Fibroblast of pulmonary artery (primary cell): Measurements from ENCODE around the gene ZNF627.

Experiments used
- DNase-seq: peaks from one replicate; pipeline ENCODE4 v3.0.0-alpha.2; 2010; ENCODE audit warnings: low read depth
- H3K4me3 ChIP-seq: replicated peaks from 2 replicates; pipeline ENCODE4 v1.5.1; 2011; ENCODE audit warnings: low read depth, mild to moderate bottlenecking, control low read depth, low read length, moderate library complexity
- TF ChIP-seq, protein P1 (sequence below): IDR thresholded peaks from 2 replicates; pipeline ENCODE4 v1.5.1; 2011; ENCODE audit warnings: mild to moderate bottlenecking, control low read depth, low read length, inconsistent platforms; ENCODE audit errors: missing control alignments

ZNF627 gene

DNA sequence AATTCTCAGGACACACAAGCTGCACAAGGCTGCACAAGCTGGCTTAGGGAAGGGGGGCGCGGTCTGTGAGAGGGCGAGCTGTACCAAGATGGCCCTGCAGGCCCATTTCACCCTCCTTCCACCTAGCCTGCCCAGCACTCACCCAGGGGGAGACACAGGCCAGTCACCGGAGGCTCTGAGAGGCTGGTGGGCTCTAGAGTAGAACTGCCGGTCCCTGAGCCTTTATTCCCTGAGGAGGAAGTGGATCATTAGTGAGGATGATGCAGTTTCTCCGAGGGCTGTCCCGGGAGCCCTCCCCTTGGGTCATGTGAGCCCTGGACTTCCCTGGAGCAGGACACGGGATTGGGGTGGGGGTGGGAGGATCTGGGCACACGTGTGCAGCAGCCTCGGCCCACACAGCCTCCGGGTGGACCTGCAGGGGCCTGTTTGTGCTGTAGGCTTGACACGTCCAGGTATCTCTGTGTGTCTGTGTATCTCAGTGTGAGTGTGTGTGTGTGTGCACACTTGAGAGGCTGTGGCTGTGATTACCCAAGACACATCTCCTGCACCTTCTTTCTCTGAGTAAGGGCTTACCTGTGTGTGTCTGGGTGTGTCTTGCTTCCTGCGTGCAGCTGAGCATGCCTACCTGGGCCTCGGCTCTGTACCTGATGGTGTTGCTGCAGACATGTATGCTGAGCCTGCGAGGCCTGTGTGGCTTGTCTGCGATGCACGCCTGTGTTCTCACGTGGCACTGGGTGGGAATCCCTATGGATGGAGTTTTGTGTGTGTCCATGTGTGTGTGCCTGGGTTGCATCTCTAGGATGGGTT is 19.6 kb upstream of the ZNF627 start, which contains the start of gene ACP5:
Gene ACP5, minus strand, starts transcription at position 195 of the 807 bp plus-strand sequence. CDS start 328 bp downstream, outside the sequence.
- no peak for DNase-seq
- TF ChIP-seq, protein P1, sequence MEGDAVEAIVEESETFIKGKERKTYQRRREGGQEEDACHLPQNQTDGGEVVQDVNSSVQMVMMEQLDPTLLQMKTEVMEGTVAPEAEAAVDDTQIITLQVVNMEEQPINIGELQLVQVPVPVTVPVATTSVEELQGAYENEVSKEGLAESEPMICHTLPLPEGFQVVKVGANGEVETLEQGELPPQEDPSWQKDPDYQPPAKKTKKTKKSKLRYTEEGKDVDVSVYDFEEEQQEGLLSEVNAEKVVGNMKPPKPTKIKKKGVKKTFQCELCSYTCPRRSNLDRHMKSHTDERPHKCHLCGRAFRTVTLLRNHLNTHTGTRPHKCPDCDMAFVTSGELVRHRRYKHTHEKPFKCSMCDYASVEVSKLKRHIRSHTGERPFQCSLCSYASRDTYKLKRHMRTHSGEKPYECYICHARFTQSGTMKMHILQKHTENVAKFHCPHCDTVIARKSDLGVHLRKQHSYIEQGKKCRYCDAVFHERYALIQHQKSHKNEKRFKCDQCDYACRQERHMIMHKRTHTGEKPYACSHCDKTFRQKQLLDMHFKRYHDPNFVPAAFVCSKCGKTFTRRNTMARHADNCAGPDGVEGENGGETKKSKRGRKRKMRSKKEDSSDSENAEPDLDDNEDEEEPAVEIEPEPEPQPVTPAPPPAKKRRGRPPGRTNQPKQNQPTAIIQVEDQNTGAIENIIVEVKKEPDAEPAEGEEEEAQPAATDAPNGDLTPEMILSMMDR: no peak
- no peak within 1 kb of the TSS for H3K4me3 ChIP-seq

DNA sequence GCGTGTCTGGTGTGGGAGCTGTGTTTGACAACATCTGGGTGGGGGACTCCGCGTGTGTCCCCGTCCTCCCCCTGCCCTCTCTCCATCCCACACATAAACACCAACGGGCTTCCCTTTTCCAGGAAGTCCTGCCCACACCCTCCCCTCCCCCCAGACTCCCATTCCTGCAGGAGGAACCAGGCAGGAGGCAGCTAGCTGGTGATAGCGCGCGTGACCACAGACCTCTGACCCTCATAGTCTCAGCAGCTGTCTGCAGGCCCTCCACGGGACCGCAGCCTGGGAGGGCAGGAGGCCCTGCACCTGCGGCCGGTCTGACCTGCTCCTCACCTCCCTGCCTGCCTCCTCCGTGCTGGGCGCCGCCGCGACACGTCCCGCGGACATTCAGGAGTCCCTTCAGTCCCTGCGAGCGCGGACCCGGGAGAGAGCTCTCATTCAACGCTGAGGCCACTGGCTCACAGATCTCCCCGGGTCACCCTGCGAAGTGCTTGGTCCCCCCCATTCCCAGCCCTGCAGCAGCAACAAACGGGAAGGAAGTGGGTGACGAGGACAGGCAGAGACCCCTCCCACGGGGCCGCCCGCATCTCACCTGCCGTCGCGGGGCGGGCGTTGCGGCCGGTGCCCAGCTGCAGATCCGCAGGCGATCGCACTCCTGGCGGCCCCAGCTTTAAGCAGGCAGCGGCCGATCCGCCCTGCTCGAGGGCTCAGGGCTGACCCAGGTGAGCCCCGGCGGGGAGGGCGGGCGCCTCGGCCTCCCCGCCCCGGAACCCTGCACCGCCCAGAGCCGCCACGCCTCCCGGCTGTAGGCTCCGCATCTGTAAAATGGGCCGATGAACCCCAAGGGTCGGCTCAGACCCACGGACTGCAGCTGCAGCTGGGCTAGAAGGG is 18.8 kb upstream of the ZNF627 start:
- TF ChIP-seq, protein P1: no peak
- H3K4me3 ChIP-seq: no peak overlapping the region
- DNase-seq: no peak

DNA sequence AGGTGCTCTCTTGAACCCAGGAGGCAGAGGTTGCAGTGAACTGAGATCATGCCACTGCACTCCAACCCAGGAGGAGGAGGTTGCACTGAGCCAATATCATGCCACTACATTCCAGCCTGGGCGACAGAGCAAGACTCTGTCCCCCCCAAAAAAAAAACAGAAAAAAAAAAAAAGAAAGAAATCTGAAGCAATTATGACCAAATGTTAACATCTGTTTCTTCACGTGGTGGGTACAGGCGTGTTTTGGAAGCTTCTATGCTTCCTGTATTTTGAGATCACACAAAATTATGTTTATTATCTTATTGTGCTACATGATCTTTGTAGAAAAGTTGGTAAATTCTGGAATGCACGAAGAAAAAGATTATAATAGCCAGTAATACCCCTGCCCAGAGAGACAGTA is 17.2 kb upstream of the ZNF627 start:
- no peak overlapping the region for H3K4me3 ChIP-seq
- no peak for DNase-seq
- TF ChIP-seq, protein P1: no peak

DNA sequence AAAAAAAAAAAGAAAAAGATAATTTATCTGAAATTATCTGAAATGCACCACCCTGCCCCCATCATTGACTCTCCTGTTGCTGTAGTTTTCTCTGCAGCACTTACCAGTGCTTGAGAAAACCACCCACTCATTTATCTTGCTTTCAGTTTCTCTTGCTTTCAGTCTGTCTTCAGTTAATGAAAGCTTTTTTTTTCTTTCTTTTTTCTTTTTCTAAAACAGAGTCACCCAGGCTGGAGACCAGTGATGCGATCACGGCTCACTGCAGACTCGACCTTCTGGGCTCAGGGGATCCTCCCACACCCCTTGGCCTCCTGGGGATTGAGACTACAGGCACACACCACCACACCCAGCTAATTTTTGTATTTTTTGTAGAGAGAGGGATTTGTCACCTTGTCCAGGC is 15.5 kb upstream of the ZNF627 start:
- TF ChIP-seq, protein P1: no peak
- peak; percentile 18 for DNase-seq
- H3K4me3 ChIP-seq: no peak overlapping the region

DNA sequence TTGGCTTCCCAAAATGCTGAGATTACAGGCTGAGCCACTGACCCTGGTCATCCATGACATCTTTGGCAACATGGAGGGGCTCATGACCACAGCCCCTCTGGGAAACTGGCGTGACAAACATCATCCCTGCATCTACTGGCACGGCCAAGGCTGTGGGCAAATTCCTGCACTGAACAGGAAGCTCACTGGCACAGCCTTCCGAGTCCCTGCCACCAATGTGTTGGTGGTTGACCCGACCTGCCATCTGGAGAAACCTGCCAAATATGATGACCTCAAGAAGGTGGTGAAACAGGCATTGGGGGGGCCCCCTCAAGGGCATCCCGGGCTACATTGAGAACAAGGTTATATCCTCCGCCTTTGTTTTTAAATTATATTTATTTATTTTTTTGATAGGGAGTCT is 11.0 kb upstream of the ZNF627 start:
- no peak for DNase-seq
- no peak overlapping the region for H3K4me3 ChIP-seq
- TF ChIP-seq, protein P1: no peak

DNA sequence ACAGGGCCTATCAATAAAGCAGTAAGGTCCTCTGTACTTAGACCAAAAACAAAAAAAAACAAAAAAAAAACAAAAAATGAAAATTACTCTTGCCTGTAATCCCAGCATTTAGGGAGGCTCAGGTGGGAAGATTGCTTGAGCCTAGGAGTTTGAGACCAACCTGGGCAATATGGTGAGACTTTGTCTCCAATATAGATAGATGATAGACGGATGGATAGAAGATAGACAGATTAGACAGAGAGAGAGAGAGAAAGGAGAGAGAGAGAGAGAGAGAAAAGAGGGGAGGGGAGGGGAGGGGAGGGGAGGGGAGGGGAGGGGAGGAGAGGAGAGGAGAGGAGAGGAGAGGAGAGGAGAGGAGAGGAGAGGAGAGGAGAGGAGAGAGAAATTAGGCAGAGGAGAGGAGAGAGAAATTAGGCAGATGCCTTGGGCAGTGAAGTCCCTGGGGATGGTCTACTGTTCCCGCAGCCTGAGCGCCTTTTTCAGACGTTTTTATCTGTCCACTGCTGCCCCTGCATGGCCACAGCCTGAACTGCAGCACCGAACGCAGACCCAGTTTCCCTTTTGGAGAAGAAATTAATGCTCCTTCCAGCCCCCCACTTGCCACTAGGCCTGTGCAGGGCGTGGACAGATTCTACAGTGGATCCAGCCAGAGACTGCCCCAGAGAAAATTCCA is 9.8 kb upstream of the ZNF627 start:
- no peak overlapping the region for H3K4me3 ChIP-seq
- TF ChIP-seq, protein P1: peak; percentile 84
- peak; percentile 74 for DNase-seq
